Limb (tissue), 2 donors: ENCODE measurements around the gene C6orf132.
"Not testable (repeated sequence)": the region's sequence is repeated elsewhere in the genome, so short reads cannot be mapped to it uniquely, and the experiment has no call there.

Experiments
- DNase-seq, 2 donors: peaks; one replicate each; pipeline ENCODE4 v3.0.0-alpha.2; 2016; ENCODE audit errors: extremely low spot score in 2 of 2

Gene C6orf132, protein sequence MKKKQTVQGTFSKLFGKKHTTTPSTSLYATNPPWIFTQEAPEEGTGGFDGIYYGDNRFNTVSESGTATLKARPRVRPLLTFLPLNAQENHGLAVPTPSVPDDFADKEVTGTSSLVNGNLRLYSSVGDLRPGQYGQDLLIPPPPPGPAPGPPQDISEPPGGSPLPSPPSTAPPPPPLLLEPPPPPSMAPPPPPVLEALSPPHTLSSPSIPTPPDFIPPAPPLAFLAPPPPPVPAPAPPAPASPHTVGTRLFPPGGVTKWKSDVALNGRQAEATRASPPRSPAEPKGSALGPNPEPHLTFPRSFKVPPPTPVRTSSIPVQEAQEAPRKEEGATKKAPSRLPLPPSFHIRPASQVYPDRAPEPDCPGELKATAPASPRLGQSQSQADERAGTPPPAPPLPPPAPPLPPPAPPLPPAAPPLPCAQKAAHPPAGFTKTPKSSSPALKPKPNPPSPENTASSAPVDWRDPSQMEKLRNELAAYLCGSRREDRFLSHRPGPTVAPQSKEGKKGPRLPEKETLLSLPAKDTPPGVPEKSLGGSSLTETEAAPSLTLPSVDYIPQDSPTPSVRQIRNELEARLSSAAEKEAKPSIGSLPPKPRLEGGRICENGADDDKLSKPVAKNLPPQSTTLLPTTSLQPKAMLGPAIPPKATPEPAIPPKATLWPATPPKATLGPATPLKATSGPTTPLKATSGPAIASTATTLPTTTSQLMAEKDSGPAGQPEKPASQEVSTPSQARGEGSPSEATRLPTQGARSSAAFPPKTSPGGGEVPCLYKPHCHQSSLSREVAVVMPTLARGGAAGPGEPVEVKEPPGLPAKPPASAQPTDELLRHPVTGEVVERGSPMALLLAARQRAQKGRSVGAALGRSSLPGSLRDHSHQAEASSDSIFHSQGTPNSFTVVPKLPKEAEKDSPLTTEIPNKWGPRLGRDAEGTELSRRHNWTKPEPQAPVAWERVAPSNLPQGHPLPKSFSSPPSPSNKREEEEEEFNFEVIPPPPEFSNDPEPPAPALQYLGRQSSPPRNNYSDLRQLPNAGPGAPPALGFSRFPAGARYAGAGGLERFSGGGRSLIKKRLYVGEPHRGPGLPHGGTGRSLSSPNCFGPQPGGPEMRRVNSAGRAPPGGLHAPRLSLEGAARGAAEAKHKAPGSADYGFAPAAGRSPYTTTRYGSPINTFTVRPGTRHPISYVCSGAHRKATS

DNA sequence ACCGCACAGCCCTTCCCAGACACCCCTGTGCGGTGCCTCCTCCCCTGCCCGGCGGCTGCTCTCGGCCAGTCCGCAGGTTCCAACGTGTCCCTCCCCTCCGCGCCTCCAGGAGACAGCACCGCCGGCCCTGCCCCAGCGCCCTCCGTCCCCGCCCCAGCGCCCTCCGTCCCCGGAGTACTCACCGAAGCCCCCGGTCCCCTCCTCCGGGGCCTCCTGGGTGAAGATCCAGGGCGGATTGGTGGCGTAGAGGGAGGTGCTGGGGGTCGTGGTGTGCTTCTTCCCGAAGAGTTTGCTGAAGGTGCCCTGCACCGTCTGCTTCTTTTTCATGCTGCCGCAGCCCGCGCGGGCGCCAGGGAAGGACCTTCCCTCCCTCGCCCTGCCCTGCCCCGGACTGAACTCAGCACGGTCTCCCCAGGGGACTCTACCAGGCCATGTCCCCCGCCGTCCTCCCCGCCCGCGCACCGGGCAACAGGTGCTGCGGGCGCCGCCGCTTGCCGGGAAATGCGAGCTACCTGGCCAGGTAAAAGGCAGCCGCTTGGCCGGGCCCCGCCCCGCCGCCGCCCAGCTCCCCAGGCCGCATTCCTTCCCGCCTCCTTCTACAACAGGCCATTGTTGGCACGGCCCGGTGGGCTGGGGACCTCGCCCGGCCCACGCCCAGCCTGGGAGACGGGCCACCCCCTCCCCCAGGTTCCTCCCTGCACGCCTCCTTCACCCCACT lies at the start of gene C6orf132:
C6orf132 (minus strand) TSS at position 503 of the 718 bp plus-strand sequence; CDS start at position 327, 176 bp downstream.
- DNase-seq: peak in 1 of 2 donors; percentile 58

DNA sequence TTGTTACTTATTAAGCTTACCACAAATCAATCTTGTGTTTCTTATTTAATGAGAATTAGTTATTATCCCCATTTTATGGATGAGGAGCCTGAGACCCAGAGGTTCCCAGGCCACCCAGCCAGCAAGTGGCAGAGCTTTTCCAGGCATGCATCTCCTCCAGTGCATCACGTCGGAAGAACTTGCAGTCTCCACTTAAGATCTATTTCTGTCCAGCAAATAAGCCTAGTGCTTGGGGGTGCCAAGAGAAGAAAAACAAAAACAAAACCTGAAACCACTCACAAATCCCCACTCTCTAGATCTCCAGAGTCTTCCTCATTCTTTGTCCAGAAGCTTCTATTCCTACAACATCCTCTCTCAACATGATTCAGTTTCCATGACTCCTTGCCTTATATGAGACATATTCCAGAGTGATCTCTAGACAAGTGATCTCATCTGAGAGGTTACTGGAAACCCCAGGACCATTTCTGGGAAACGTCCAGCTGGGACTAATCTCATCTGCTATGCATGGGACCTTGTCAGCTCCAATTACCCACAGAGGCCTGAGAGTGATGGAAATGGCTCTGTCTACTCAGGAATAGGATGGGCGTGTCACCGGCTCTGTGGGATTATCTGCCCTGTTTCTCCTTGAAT lies 48.2 kb upstream of the C6orf132 start:
- no peak for DNase-seq

DNA sequence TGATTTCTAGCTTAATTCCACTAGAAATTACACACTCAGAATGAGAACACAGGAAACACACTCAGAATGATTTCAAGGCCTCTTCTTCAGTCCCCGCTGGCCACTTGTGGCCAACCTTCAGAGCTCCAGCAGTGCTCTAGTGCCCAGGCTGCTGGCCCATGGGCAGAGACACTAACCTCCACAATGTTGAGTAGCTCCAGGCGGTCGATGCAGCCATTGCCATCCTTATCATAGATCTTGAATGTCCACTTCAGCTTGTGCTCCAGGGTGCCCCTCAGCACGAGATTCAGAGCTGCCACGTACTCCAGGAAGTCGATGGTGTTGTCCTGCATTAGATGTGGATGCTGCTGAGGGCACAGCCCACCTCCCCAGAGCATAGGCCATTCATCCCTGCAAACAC lies 46.0 kb upstream of the C6orf132 start:
- no peak for DNase-seq

DNA sequence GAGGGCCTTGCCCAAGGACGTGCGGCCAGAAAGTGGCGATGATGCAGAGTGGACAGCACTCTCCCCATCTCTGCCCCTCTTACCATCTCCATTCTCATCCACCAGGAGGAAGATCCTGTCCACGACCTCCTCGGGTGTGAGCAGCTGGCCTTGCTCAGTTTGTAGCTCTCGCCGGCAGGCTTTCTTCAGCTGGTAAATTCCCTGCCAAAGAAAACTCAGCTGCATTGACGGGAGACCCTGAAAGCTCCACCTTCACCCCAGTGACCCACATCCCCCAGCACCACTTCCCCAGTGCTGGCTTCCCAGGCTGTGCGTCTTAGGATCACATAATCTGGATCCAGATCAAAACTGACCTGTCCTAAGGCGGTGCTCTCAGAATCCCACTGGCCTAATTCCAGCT lies 43.2 kb upstream of the C6orf132 start:
- DNase-seq: no peak

DNA sequence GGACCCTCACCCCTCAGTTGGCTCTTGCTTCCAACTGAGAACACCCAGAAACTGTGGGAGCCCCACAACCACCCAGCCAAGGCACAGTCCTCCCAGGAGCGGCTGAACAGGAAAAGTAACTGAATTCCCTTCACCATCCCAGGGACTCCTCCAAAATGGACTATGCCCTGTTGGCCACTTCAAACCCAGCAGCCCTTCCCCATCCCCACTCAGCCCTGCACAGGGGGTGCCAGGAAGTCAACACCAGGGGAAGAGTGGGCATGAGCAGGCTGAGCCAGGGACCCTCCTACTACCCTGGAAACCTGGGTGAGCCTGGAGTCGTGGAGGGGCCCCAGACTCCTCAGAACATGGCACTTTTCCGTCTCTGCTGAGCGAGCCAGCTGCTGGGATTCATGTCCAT lies 42.1 kb upstream of the C6orf132 start:
- no peak for DNase-seq

DNA sequence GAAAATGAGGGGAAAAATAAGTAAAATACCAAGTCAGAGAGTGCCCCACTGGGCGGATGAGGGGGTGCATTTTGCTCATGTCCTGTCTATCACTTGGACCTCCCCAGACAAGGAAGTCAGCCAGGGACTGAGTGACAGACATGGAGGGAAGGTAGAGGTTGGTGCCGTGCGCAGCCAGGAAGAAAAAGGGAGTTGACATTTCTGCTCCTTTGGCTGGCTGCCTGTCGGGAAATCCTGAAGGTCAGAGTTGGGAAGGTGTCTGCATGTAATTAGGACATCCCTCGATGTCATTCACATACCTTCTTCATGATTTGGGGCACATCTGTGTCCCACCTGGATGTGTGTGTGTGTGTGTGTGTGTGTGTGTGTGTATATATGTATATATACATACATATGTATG lies 39.7 kb upstream of the C6orf132 start:
- no peak for DNase-seq

DNA sequence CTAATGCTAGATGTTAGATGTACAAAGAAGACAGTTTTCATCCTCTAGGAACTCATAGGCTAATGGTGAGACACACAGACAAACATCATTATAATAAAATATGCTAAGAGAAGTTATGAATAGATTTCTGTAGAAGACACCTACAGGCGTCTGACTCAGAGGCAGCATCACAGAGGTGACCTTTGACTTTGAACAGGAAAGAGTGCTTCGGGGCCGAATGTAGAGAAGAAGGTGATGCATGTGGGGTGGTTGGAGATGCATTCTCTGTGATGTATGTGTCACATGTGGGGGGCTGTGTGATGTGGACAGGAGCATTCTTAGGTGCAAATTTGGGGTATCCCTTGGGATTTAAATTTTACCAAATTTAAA lies 37.5 kb upstream of the C6orf132 start:
- no peak for DNase-seq

DNA sequence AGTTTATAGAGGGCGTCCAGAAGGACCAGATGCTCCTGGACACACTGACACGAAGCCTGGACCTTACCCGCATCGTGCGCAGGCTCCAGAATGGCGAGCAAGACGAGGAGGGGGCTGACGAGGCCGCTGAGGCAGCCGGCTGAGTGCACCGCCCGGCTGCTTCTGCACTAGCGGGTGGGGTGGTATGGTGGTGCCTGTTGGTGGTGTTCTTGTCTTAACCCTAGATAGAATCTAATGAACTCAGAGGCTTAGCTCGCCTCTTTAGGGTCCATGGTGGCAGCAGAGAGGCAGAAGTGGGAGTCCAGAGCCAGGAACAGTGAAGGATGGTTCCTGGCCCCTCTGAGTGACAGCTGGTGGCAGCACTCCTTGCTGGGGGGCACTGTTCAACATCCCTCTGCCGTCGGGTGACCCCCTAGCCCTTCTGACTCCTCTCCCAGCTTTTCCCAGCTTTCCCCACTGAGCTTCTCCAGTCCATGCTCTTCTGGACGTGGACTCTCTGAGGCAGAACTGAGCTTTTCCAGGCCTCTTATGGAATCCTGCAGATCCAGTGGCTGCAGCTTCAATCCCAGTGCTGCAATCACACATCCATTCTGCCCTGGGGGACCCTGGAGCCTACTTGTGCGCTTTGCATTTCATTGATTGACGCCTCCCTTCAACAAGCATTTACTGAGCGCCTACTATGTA lies 37.0 kb upstream of the C6orf132 start:
- DNase-seq: no peak

DNA sequence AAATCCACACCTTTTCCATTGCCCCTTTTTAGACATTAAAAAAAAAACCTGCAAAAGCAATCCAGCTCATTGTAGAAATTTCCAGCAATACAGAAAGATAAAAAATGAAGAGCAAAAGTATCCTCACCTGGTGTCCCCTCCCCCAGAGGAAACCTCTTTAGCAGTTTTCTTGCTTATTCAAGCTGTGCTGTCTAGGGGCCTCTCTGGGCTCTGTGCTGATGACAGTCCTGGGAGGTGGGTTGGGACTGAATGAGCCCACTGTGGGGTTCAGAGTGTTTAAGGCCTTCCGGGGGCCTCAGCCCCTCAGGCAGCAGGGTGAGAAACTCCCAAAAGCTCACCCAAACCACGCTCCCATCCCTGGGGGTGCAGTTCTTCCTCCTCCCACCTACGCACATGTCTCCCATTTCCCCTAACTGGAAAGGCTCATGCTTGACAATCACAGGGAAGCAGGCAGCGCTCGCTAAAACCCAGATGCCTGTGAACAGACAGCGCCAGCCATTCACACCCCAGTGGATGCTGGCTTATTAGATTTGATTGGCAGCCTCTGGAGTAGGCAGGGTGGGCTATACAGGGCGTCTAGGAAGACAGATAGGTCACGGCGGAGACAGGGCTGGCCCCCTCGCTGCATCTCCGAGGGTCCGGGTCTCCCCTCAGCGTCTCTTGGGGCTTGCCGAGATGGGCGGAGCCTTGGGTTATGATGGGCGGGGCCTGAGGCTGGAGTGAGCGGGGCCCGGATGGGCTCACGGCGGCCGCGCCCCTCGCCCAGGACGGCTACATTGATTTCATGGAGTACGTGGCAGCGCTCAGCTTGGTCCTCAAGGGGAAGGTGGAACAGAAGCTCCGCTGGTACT lies 35.3 kb upstream of the C6orf132 start:
- DNase-seq: peak in 1 of 2 donors; percentile 67

DNA sequence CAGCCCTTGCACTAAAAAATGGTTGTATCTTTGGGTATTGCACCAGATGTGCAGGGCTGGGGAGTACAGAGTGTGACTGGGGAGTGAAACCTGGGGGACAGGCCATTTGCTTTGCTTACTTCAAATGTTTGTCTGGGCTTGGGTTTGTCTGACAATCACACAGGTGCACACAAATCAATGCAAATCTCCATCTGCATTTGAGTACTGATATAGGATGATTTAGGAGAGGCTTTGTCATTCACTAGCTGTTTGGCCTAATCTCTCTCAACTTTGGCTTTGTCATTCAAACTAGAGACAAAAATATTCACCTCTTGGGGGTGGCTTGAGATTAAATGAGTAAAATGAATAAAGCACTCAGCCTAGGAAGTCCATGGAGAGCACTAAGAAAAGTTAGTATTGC lies 34.6 kb upstream of the C6orf132 start:
- no peak for DNase-seq

DNA sequence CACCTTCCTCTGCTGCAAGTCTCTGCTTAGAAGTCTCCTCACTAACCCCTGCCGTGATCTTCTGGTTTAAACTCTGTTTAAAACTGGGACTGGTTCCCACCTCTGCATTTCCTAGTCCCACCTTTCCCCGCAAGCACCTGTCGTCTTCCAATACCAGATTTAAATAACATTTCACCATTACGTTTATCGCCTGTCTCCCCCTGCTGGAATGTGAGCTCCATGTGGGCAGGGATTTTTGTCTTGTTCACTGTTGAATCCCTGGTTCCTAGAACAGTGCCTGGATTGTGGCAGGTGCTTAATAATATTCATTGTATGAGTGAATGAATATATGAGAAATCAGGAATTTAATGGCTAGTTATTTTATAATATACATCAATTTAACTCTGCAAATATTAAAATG lies 33.4 kb upstream of the C6orf132 start:
- no peak for DNase-seq

DNA sequence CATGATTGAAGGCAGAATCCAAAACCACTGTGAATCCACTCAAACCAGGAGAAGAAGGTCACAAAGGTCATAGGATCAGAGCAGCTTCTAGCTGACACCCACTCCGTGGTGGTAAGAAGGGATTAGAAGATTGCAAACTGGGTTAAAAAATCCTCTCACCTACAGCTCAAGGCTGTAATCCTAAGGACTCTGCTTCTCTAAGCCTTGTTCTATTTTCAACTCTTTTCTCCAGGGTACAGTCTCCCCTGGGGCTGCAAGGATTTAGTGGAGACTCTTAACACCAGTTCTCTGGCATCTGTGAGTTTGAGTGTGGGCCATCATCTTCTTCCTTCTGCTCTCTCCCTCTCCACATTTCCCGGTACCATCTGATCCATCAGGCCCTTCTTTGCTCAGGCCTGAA lies 30.7 kb upstream of the C6orf132 start, which contains the start of gene GUCA1A:
GUCA1A (plus strand) TSS at position 264 of the 400 bp plus-strand sequence. CDS start 250 bp downstream, outside the sequence.
- no peak for DNase-seq

DNA sequence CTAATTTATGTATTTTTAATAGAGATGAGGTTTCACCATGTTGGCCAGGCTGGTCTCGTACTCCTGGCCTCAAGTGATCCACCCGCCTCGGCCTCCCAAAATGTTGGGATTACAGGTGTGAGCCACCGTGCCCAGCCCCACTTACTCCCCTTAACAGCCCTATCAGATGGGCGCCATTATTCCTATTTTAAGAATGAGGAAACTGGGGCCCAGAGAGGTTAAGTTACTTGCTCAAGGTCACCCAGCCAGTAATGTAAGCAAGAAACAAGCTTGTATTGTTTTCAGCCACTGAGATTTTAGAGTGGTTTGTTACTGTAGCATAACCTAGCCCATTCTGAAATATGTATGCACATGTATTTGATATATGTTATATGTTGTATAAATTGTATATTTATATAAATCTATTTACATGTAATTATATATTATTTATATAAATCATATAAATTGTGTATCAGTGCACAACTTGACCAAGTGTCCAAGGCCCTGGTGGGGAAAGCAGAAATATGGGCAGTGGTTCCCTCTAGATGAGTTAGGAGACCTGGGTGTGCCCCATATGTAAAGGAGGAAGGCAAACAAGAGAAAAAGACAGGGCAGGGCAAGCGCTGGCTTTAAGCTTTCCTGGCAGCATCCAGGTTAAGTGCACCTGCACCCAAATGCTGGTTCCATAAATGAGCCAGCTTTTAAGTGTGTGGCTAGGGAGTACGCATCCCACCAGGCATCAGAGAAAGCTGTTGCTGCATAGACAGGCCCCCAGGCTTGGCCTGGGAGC lies 29.6 kb upstream of the C6orf132 start:
- DNase-seq: no peak

DNA sequence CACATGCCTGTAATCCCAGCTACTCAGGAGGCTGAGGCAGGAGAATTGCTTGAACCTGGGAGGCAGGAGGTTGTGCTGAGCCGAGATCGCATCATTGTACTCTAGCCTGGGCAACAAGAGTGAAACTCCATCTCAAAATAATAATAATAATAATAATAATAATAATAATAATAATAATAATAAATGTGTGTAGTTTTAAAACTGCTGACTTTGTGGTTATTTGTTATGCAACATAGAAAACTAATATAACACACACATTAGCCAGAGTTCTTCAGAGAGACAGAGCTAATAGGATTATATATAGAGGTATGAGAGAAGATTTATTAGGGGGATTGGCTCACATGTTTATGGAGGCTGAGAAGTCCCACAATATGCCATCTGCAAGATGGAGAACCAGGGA lies 27.4 kb upstream of the C6orf132 start:
- not testable (repeated sequence) for DNase-seq

DNA sequence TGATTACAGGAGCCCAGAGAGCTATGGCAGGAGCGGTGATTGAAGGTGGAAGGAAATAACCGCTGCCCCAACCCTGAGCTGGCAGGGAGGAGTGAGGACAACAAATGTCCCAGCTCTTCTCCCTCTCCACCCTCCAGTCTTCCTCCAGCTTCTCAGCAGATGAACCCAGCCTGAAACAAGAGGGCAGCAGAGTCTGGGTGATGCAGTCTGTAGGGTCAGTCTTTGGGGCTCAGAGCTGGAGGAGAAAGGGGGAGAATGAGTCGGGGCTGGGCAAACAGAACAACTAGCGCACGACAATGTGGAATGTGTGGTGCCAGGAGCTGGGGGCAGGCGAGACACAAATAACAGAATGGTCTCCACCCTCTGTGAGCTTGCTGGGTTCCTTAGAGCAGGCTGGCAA lies 26.2 kb upstream of the C6orf132 start:
- no peak for DNase-seq

DNA sequence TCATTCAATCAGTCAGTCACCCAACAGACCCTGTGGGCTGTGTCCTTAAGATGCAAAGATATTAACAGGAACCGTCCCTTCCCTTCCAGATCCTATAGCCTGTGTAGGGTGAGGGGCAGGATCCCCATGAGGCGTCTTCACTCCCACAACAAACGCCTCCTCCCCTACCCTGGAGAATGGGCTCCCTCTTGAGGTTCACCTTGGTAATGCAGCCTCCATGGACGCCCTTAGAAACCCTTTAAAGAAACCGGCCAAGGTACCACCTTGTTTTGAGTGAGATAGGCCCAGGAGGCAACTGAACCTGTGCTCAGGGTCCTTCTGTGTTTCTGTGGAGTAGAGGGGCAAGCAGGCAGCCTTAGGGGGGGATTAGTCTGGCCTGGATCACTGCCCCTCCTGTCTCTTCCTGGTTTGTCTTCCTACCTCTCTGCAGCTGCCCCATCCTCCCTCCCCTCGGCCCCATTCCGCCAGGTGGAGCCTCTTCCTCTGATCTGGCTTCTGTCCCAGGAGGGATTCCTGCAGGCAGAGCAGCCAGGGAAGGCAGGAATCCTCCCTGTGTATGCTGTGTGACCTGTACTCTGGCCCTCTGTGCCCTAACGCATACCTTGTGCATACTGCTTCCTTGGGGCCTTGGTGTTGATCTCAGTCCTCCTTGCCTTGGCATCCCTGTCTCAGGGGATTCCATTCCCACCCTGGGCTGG lies 24.2 kb upstream of the C6orf132 start:
- peak; percentile 55 to 85 for DNase-seq

DNA sequence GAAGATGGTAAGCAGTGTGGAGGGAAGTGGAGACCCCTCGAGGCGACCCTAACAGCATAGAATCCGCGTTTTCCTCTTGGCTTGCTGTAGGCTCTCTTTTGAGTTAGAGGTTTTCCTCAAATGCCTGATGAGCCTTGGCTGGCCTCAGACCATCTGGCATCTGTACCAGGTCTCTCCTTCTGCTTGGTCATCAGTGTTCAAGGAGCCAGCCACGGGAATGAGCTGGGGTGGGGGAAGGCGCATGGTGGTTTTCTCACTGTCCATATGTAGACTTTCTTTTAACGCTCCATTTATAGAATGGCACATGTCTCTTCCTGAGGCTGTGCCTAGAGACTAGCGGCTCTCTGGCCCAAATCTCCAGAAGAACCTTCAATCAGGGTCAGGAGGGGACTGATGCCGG lies 22.6 kb upstream of the C6orf132 start:
- no peak for DNase-seq

DNA sequence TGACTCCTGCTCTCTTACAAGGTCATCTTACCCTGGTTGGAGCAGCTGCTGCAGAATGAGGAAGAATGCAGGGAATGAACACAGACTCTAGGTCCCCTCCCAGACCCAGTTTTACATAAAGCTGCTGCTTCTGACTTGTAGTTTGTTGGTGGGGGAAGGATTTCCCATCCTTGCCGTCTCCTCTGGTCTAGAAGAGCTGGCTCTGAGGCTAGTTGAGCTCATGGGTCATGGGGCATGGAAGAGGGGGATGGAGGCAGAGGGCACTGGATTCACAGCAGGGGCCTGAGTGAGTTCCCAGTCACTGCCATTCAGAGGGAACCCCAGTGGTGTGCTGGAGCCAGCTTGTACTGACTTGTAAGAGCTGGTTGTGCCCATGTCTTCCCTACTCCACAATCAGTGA lies 21.6 kb upstream of the C6orf132 start:
- no peak for DNase-seq
